Erythroblast (primary cell): ENCODE results near the gene GGTA1.

ENCODE experiments used
- GATA1 ChIP-seq: IDR thresholded peaks from 2 replicates; pipeline ENCODE4 v1.6.1; 2011; ENCODE audit warnings: low read depth, mild to moderate bottlenecking, control low read depth, low read length, moderate library complexity
- POLR2A ChIP-seq: IDR thresholded peaks from 2 replicates; pipeline ENCODE4 v1.6.1; 2011; ENCODE audit warnings: mild to moderate bottlenecking, low read length

DNA sequence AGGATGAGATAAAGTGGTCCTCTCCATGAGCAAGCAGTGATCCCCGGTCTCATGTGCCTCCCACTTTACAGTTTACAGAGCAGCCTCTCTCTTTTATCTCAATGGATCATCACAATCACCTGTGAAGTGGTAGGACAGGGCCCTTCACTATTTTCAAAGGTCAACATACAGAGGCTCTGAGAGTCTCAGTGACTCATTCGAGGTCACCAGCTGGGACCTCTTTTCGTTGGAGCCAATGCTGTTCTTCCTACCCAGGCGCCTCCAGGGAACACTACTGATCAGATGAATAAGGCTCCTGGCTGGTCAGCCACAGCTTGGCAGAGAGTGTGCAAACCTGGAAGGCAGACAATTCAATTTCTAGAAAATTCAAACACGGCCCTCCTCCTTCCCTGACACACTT is 16.6 kb downstream of the GGTA1 start:
- no peak for TF ChIP-seq GATA1
- TF ChIP-seq POLR2A = no peak
